HG03432 (cell line): ENCODE measurements around the gene ERG.

Experiments used
- ATAC-seq: cut with Tn5 transposase; IDR thresholded peaks from one replicate; pipeline ENCODE4 v1.9.1; 2021; ENCODE audit warnings: mild to moderate bottlenecking, moderate library complexity; ENCODE audit not compliant: unreplicated experiment

The ERG gene

DNA sequence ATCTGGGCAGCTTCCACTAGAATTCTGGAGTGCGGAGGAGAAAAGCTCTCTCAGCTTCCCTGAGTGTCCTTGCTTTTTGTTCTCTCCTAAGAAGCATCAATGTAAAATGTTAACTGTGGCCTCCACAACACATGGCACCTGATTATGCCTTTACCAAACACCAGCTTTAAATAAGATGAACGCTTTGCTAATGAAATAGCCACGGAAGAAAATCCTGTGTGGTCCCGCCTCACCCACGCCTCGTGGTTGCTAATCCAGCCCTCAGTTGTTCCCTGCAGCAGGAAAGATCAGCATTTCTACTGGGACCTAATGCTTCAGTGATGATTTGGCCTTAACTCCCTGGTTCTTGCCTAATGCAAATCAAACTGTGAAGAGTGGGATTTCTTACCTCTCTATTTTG is 1.8 kb upstream of the ERG start:
- no peak for ATAC-seq

- no peak for ATAC-seq
These were observed 1.0 kb upstream of the ERG start for GRCh38 chr21:38499296-38499695.

GRCh38 chr21:38496224-38496623 is 2.1 kb downstream of the ERG start:
- ATAC-seq, result no peak

GRCh38 chr21:38495696-38496095 is 2.6 kb downstream of the ERG start:
- ATAC-seq, result no peak

- no peak for ATAC-seq
These were observed 3.0 kb downstream of the ERG start for GRCh38 chr21:38495242-38495641.

DNA sequence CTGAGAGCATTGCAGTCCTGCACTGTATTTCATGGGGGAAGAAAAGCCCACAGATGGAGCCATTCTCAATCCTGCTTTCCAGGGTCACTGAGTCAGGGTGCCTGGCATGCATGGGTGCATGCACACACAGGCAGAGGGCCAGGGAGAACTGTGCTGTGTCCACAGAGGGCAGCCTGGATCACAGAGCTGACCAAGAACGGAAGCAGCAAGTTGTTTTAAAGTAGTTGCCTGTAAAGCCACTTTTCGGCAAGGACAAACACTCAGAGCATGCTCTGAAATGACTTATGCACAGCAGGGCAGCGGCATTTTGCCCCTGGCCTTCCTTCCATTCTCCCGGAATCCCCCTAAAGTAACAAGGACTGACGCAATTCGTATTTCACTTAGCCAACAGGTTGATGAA is 3.6 kb downstream of the ERG start:
- ATAC-seq, result no peak

DNA sequence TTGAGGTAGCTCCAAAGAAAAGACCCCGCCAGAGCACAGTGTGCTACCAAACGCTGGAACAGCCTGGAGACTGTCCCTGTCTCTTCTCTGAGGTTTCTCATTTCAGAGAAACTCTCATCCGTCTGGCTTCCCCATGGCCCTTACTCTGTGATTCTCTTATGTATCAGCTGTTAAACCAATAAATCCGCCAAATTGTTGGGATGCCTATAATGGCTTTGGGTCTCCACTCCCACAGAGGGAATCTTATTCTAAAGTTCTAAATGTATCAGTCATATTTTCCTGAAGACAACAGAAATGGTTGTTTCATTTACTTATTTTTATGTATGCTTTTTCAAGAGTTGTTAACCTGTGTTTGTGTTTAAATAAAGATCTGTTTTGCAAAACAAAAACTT is 4.0 kb downstream of the ERG start:
- no peak for ATAC-seq

DNA sequence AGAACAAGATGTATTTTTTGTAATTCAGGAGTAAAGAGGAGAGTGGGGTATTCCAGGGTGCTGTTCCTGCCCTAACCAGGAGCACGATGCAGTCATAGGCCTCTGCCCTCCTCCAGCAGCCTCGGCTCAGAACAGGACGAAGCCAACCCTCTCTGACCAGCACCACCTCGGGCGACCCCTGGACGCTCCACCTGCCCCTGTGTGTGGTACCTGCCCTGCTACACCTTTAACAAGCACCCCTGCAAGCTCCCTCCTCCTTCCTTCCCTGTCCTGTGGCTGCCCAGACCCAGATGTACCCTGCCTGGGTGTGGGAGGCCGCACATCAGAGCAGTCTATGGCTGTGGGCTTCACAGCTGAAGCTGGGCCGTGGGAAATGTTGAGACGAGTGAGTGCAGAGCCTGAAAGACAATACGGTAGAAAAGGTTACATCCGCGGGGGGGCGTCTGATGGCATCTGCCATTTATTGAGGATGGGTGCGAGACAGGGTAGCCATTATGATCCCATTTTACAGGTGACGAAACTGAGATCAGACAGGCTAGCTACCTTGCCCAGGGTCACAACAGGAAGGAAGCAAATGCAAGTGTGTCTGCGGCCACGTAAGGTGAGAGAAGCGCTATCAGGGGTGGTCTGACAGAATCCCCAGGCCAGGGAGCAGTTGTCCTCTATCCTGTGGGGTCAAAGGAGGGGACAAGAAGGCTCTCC is 4.6 kb downstream of the ERG start:
- ATAC-seq, result no peak

DNA sequence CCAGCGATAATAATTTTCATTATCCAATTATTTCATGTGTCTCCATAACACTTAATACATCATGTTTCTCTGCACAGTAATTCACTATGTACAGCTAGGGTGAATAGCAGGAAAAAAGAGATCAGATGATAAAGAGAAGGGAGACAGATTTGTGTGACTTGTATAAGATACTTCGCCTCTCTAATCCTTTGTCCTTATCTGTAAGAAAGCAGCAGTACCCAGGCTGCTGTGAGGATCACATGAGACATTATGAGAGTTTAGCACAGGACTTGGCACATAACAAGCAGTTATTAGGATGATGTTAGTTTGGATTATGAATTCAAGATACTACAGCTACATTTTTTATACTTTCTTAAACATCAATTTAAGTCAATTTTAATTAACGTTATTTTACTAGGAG is 6.3 kb downstream of the ERG start:
- no peak for ATAC-seq

DNA sequence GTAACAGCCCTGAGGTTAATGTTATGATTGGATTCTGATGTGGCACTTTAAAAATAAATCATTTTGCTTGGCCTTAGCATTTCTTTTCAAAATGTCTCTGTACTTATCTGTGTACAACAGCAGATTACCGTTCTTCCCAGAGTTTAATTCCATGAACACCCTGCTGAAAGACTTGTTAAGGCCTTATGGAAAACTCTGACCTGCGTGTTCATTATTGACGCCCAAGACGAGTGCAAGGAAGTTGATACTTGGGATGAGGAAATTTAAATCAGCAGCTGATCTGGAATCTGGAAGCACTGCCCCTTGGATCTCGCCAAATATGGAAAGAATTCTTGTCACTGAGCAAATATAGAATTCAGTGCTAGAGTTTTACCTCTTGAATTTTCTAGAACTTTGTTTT is 6.7 kb downstream of the ERG start:
- no peak for ATAC-seq

GRCh38 chr21:38490411-38491020 is 7.8 kb downstream of the ERG start:
- no peak for ATAC-seq

DNA sequence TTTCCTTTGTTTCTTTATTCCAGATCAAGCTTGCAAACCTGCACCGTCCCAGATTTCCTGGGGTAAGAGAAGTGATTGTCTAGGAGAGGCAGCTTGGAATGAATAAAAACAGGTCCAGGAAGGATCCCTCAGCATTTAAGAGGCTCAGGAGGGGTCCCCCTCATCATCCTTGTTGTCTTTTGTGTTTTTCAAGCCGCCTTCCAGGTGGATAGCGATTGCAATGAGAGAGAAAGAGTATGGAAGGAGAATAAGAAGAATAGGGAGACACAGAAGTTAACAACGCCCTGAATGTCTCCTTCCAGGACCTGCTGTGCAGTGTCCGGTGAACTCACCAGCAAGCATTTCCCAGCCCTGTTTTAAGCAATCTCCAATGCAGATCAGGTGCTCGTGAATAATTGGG is 8.5 kb downstream of the ERG start:
- no peak for ATAC-seq

- no peak for ATAC-seq
These were observed 9.0 kb downstream of the ERG start for GRCh38 chr21:38489271-38489652.

- no peak for ATAC-seq
These were observed 9.5 kb downstream of the ERG start for GRCh38 chr21:38488640-38489270.

DNA sequence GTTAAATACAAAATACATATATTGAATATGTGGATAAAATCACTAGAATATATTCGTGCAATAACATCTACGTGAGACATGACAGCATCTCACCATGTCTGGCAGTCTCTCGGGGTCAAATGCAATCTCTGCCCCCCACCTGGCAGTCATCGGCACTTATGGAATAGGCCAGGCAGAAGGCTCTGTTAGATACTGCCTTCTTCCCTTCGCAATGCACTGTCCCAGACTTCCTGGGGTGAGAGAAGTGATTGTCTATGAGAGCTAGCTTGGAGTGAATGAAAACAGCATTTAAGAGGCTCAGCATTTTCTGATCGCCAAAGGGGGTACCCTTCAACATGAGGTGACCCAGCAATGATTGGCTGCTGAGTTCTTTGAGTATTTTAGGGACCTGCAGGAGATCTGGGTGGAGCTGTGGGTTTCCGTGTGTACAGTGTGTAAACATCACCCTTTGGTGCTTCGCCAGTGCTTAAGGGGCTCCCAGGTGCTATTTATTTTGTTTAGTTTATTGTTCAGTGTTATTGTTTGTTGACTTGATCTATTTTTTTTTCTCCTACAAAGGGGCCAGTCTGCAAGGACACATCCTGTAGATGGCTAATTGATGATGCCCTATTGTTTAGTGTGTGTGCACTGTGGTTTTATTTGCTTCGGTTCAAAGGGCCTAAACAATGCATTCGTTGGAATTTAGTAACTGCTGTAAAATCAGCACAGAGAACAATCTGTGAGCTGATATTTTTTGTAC is 10.2 kb downstream of the ERG start:
- no peak for ATAC-seq

GRCh38 chr21:38486706-38487105 is 11.6 kb downstream of the ERG start:
- no peak for ATAC-seq

DNA sequence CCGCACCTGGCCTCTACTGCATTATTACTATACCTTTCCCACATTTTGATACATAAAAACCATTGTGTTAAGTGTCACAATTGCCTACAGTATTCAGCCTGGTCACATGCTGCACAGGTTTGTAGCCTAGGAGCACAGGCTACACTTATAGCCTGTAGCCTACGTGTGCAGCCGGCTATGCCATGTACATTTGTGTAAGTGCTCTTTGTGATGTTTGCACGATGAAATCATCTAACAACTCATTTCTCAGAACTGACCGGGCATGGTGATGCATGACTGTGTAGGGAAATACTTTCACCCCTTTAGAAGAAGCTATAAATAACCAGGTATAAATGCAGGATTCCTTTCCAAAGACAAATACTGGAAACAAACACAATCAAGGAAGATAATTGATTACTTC is 12.1 kb downstream of the ERG start:
- ATAC-seq, result no peak

GRCh38 chr21:38479641-38480525 is 18.4 kb downstream of the ERG start:
- ATAC-seq, result no peak

DNA sequence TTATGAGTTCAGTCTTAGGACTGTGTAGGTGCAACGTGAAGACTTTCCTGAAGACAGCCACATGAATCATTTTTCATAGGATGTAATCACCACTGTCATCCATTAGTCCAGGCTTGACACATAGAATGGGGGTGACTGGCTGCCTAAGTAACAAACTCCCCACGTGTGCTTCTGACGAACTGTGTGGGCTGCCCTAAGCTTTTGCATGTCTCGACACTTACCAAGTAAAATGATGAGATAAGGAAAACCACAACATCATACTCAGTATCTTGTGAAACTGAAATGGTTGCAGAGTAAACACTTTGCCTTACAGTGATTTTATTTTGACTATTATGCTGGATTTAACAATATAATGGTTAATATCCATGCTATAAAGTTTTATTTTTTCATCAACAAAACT is 19.5 kb downstream of the ERG start:
- ATAC-seq, result no peak

GRCh38 chr21:38477226-38477625 is 21.1 kb downstream of the ERG start:
- no peak for ATAC-seq

DNA sequence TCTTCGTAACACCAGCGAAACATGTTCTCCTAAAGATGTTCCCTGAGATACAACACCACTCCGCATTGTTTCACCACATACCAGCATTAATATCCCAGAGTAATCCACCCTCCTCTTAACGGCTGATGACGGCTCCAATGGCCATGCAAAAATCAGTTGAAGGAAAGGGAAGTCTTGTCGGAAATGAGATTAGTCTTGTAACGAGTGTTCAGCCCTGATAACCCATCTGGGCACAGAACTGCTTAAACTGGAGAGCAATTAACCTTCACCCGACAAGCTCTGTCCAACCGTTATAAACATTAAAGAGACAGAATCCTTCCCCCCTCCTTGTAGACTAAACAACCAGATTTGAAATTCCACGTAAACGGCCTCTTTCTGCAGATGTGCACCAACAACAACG is 21.9 kb downstream of the ERG start:
- ATAC-seq, result no peak
